ENCODE data around the gene ESPNL.

DNA sequence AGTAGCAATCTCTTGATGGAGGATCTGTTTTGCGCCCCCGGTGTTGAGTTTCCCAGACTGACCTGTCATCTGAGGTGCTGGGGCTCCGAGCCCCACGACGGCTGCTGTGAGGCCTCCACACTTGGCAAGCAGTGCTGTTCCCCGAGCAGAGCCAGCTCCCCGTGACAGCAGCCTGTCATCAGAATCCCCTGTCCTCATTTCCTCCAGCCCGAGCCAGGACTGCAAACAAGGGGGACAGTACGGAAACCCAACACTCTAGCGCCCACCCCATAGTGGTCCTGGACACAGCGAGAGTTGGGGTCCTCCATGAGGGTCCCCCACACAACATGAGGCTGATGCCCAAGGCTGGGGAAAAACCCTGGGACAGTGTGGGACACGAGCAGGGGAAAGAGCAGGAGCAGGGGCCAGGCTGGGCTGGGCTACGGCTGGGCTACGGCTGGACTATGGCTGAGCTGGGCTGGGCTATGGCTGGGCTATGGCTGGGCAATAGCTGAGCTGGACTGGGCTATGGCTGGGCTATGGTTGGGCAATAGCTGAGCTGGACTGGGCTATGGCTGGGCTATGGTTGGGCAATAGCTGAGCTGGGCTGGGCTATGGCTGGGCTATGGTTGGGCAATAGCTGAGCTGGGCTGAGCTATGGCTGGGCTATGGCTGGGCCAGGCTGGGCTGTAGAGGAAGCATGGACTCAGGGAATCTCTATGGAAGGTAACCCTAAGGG lies 36.8 kb downstream of the ESPNL start:
- TF ChIP-seq CTCF (conservative IDR thresholded peaks at IDR 0.05; ENCODE audit: low read length) (no peak), EZH2phosphoT487 (IDR thresholded peaks at IDR 0.05; ENCODE audit: borderline replicate concordance) (no peak)
